Stimulated activated CD8-positive, alpha-beta memory T cell treated with anti-CD3 and anti-CD28 coated beads, Interleukin-7, amount 100 ng/mL, for 1 hour (primary cell): ENCODE results near the gene EPHA6.

Source experiments
- DNase-seq, 2 donors: peaks; one replicate each; pipeline ENCODE4 v3.0.0-alpha.2; 2020; ENCODE audit warnings: low read depth in 2 of 2

EPHA6 gene

DNA sequence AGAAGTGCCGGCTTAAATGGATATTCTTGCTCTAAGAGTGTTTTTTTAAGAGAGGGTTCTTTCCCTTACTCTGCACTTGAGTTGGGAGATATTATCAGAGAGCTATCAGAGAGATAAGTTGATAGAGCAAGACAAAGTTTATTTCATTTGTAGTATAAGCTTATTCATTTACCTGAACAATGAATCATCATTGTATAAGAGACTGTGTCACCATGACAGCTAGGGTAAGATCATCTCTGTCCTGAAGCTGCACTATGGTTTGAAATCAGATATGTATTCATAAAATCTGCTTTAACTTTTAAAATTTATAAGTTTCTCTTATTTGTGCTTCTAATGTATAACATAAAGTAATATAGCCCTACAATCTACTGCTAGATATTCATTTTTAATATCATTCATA, 822.1 kb downstream of the EPHA6 start:
- DNase-seq: no peak

DNA sequence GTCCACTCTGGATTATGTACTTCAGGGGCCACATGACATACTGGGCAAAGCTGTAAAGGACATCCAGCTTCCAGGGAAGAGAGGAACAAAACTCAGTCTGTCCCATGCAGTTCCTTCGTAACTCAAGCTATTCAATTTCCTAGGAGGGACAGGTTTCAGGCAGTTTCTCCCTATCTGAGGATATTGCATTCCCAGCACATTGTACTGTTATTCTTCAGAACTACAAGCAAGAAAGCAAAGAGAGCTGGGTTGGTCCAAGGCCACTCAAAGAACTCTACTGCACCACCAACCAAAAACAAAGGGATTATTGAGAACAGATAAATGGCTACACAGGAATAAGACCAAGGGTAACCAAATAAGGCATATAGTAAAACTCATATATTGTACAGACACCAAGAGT, 832.5 kb downstream of the EPHA6 start:
- no peak for DNase-seq

DNA sequence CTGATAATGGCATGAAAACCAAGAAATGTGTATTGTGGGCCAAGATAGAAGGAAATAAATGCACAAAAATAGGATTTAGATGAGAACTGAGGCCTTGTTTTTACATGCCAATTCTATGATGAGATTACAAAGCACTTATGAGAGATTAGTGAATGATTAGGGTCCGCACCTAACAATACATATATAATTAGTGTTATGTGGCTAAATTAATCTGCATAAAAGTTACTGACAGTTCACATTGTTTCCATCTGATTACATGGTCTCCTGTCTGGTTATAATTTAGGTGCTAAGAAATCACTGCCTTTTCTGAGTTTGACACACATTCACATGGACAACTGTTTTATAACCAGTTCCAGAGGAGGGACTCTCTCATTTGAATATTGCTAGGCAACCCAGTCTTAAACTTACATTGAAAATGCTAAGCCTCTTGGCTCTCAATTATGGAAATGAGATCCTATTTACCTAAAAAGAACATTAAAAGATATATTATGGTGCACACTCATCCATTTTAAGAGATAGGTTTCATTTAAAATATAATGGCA, 833.1 kb downstream of the EPHA6 start:
- no peak for DNase-seq

DNA sequence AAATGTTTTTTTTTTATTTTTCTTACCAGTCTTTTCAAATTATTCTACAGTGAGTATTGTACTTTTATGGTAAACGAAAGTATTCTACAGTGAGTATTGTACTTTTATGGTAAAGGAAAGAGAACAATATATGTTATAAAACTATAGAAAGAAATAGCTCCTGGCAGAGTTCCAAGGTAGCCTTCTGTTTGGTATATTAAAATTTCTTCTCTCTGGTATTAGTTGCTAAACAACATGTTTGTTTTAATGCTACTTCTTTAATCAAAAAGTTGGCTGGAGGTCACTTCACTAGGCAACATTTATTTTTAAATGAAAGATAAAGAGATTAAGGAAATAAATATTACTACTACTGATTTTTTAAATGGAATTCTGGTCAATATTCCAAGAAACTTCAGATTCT, 841.6 kb downstream of the EPHA6 start:
- DNase-seq: no peak

DNA sequence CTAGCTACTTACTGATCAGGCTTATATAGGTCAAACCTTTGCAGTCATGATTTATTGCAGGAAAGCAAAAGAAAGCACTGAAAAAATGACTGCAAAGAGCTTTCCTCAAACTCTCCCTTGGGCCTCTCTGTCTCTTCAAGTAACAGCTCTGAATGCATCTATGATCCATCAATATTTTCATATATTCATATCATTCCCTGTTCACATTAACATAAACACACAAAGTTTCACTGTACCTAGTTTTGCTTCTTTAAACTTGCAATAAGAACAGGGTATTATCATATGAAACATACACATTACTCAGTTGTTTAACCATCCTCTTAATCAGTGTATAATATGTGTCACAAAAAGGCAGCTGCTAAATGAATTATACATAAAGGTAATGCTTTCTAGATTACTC, 842.2 kb downstream of the EPHA6 start:
- DNase-seq: no peak

DNA sequence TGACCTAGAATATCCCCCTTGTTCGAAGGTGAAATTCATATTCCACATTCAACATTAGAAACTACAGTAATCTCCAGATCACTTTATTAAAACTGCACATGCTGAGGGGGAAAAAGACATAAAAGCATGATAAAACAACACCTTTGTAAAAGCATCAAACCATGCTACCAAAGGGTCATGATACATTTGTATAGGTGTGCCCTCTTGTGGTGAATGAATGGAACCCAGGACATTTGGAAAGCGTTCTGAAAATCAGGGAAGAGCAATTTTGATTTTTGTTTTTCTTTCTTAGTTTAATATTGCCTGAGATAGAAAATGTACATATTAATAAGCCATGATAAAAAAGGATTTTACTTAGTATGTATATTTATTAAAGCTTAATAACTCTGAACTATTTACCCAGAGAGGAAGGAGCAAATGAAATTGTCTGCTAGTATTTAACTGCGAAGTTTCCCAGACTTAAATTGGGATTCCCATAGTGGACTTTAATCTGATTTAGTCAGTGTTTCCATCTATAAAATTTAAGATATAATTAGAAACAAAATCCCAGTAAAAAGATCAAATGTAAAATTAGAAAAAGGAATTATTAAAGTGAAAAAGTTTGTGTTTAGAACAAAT, 844.4 kb downstream of the EPHA6 start:
- no peak for DNase-seq

DNA sequence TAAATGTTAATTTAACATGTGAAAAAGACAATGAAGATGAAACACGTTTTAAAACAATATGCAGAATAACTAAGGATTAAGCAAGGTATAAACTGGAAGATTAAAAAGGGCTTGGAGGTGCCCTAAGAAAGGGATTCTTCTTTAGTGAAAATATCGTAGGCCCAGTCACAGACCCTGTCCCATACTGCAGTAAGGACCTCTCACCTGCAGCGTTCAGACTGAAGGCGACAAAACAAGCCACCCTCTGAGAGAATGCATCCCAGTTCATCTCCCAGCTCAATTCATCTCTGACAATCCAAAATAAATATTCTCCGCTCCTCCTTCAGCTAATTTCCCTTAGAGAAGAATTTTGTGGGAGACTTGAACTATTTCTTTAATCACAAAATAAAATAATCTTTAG, 847.9 kb downstream of the EPHA6 start:
- no peak for DNase-seq

DNA sequence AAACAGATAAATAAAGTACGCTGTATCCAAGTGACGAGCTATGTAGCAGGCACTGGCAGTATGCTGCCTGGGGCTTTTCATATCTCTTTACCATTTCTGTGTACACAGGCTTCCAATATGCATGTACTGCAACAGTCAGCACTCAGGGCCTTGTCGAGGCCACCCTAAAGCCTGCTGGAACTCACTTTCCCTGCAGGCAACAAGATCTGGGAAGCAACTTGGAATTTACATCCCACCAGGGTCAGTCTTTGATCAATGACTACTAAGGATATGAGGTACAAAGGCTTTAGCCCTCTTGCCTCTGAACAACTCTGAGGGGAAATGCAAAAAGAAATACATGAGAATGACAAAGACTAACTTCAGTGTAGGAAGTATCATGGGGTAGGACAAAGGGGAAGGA, 848.4 kb downstream of the EPHA6 start:
- no peak for DNase-seq

DNA sequence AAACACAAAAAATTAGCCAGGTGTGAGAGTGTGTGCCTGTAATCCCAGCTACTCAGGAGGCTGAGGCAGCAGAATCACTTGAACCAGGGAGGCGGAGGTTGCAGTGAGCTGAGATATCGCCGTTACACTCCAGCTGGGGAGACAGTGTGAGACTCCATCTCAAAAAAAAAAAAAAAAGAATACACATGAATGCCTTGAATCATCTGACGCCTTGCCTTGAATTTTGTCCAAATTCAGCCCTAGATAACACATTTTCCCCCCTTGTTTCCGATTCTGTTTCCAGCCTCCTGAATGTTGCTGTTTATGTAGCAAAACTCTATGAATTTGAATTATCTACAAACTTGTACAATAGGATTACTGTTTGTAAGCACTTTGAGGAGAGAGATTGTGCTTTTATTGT, 851.5 kb downstream of the EPHA6 start:
- DNase-seq: no peak

DNA sequence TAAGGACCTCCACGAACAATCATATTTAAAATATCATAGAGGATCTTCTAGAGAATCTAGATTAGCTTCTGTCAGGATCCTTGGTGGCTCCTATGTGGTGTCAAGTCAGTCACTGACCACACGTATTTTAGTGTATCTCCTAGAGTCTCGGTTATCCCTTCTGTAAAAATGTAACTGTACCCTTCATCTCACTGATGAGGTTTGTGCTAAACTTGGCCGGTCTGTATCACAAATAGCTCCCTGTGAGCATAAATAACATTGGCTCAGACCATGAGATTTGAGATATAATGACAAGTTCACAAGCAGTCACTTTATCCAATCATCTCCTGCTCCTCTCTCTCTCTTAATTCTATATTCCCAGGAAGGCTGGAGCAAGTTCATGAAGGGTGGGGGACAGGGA, 856.6 kb downstream of the EPHA6 start:
- DNase-seq: no peak

DNA sequence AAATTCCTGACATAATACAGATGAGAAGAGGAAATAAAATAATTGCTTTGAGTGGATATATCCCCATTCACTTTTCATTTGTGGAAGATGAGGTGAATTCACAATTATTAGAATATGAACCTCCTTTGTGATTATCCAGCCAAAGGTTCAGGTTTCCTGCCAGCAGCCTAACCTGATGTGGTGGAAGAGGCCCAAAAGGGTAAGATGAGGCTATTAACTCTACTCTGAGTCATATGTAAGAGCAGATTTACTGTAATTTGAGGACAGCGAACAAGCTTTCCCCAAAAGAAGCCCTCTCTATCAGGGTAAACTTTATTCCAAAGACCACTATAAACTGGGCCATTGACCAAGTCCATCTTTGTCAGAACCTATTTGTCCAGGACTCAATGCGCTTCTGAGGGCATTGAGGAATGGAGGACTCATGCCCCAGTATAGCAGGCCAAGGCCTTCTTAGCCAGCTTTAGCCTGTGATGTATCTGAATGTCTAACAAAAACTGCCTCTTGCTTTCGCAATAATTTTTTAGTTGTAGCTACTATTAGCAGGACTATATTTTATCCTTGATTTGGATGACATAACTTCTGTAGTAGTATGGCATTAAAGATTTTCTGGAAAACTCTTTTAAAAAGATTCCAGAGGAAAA, 859.1 kb downstream of the EPHA6 start:
- no peak for DNase-seq

DNA sequence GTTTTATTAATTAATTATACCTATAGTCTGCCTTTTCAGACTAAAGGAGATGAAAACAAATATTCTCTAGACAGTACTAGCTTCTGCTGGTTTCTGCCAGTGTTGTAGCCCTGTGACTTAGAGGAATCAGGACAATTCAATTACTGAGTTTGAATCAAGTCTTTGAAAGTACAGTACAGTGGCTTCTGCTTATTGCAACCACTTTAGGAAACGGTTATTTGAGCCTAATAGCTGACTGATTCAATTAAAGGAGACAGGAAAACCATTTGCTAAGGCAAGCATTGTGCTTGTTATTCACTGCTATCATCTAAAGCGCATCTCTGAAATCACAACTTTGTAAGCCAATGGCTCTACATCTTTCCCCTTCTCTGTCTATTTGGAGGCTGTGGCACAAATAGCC, 860.1 kb downstream of the EPHA6 start:
- DNase-seq: no peak

DNA sequence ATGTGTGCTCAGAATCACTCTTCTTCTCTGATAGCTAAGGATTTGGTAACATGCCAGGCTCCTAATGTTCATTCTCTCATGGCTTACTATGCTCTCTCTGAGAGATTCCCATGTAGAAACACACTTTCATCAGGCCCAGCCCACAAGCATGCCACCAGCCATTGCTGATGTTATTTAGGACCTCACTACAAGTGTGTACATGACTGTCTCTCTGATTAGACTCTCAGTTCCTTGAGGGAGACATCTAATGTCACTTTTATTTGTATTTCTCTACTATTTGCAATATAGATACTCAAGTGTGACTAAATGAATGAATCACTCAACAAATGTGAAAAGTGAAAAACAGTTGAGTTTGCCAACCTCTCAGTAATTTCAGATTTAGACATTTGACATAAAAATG, 865.8 kb downstream of the EPHA6 start:
- DNase-seq: no peak

DNA sequence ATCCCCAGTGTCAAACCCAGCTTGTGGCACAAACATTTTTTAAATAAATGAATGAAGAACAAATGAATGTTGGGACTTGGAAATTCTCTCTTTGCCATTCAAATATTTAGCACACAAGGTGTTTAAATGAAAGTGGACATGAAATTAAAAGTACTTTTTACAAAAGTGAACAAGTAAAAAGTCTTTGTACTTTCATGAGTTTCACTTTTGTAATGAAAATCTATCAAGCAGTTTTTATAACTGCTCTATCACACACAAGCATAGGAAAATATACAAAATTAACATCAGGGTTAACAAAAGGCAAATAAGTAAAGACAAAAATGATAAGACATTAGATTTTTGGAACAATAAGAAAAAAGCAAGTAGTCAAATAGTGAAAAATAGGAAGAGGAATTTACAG, 866.3 kb downstream of the EPHA6 start:
- no peak for DNase-seq

DNA sequence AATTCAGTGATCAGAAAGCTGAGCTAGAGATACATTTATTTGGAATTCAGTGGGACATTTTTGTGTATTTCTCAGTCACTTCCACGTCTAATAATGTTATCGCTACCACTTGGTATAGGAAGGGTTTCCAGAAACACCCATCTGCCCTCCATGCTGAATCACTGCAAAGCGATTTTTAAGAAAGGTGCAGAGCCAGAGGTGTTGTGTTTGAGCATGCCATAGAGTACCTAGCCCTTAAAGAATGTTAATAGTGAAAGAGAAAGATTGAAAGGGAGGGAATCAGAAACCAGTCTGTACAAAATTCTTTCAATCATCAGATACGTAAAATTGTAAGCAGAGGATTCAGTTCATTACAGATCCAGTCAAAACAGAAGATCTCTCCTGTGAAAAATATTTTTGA, 870.1 kb downstream of the EPHA6 start:
- no peak for DNase-seq

DNA sequence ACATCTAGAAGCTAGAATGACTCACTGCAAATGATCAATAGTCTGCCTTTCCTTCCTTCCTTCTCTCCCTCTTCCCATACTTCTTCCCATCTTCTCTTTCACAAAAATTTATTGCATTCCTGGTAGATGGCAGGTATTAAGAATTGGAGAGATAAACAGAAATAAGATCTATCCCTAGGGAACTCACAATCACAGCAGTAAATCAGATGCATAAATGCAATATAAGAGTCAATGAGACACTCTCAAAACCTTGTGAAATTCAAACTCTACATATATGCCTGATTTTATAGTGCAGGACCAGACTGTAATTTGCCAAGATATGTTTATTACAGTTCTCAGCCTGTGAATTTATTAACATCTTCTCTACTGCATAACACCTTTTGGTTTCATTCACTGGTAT, 871.9 kb downstream of the EPHA6 start:
- DNase-seq: no peak

DNA sequence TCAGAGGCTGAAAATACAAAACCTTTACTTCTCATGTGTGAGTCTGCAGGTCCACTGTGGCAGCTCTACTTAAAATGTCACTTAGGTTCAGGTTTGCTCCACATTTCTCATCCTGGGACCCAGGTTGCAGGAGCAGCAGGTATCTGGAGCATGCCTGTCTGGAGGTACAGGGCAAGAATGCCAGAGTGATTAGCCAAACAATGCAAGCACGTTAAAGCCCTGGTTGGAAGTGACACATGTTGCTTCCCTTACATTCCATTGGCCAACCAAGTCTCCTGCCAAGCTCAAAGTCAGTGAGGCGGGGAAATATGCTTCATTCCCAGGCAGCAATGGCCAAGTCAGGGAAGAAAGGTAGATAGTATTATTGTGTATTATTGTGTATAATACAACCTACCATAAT, 873.3 kb downstream of the EPHA6 start:
- no peak for DNase-seq

DNA sequence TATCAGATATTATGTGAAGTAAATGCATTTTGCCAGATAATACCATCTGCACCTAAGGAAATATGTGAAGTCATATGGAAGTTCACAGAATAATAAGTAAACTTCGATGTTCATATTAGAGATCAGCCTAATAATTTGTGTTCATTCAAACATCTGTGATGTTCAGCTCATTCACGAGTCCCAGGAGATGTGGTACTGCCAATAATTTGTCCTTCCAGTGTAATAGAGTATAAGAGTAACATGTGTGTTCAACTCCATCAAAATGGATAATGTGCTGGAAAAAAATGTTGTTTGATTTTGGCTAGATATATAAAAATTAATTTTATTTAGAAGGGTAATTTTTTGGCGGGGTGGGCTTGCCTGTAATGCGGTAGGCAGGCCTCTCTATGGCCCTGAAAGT, 874.7 kb downstream of the EPHA6 start:
- no peak for DNase-seq

DNA sequence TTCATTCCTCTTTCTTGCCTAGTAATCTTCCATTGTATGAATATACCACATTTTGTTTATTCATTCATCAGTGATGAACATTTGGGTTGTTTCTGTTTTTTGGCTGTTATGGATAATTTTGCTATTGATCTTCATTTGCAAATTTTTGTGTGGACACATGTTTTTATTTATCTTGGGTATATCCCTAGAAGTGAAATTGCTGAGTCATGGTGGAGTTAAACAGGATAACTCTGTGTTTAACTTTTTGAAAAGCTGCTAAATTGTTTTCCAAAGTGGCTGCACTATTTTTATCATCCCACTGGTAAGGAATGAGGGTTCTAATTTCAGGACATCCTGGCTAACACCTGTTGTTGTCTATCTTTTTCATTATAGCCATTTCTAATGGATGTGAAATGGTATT, 875.6 kb downstream of the EPHA6 start:
- no peak for DNase-seq

DNA sequence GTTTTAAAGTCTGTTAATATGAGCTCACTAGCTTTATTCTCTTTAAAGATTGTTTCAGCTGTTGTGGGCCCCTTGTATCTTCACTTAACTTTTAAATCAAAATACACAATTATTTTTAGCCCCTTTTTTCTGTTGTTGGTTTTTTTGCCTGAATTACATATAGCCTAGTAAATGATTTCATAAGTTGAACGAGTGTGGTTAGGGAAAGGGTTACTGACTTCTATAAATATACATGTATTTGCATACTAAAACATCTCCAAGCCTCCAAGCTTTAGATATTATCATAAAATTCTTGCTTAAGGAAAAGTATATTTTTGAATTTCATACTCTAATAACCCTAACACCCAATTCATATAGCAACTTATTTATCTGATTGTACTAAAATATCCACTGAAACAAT, 877.0 kb downstream of the EPHA6 start:
- DNase-seq: no peak

DNA sequence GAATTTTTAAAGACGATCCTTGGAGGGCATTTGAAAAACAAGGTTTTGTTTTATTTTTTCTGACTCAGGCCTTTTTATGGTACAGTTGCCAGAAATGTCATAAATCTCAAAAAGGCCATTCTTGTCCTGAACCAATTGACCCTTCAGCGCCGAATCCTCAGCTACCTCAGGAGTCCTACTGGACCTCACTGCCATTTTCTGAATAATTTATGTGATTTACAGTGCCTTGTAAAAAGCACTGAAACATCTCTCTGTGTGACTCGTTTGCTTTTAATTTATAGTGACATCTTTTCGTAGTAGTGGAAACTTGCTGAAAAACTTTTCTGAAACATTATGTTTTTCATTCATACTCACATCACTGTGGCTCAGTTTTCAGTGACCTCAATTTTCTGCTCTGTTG, 878.0 kb downstream of the EPHA6 start:
- no peak for DNase-seq

DNA sequence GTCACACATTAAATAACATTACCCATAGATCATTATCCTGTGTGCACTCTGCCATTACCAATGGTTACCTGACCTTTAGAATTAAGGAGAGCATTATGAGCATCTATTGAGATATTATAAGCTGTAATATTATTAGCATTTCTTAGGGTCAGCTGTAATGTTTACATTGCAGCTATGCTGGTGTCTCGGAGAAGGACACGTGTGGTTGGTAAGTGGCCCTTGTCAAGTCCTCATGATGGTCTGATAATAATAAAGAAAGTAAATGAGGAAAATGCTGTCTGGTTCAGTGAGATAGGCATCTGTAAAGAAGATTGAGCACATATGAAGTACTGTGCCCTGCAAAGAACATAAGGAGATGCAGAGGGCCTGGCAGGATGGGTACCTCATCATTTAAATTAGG, 878.4 kb downstream of the EPHA6 start:
- no peak for DNase-seq

DNA sequence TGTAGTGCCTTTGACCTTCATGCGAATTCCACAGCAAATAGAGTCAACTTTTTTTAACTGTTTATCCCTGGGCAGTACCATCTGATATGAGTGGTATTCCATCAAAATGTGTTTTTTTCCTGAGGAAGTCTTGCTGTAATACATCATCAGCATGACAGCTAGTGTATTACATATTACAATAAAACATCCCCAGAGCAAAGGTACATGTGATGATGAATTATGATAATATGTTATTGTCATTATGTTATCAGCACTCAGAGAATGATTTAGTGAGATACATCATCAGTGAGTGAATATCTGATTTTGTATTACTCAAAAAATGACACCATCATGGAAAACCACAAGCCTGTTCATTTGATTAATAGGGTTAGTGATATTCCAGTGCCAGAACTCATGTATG, 880.5 kb downstream of the EPHA6 start:
- no peak for DNase-seq

DNA sequence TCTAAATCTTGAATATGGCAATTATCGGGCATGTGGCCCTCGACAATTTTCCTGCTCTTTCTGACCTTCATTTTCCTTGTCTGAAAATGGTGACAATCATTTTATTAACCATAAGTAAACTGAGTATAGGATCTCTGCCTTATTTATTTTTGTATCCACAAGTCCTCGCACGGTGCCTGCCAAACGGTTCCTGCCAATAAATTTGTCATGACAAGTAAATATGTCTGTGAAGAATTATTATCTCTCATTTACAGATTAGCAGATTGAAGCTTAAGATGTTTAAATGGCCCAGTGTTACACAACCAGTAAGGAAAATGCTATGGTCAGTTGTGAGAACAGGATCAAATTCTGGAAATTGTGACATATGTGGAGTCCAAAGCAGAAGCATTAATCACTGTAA, 884.3 kb downstream of the EPHA6 start:
- no peak for DNase-seq
